Muscle of leg (tissue), 11 donors: ENCODE results near the gene XYLT1. TPM values are rescaled to one million over a fixed set of nuclear protein-coding genes. Genes with fewer than 3 reads are reported as not detected.
"Not testable (repeated sequence)": the region's sequence is repeated elsewhere in the genome, so short reads cannot be mapped to it uniquely, and the experiment has no call there.

Experiments used
- DNase-seq: peaks from one replicate; pipeline ENCODE4 v3.0.0; 2013
- H3K27ac ChIP-seq: one replicate; pipeline ENCODE4 v1.5.1; 2013; ENCODE audit warnings: mild to moderate bottlenecking, low read length, control low read depth
- H3K27me3 ChIP-seq: one replicate; pipeline ENCODE4 v1.6.1; 2013; ENCODE audit warnings: low read length; ENCODE audit not compliant: control insufficient read depth, insufficient read depth
- H3K36me3 ChIP-seq: one replicate; pipeline ENCODE4 v1.6.1; 2013; ENCODE audit warnings: low read length; ENCODE audit not compliant: control insufficient read depth, insufficient read depth
- H3K4me1 ChIP-seq: one replicate; pipeline ENCODE4 v1.6.1; 2013; ENCODE audit warnings: low read length; ENCODE audit not compliant: control insufficient read depth, insufficient read depth
- H3K4me3 ChIP-seq: one replicate; pipeline ENCODE4 v1.5.1; 2013; ENCODE audit warnings: low read length, control low read depth
- H3K9me3 ChIP-seq: replicated peaks from 2 replicates; pipeline ENCODE4 v1.6.1; 2013; ENCODE audit warnings: low read depth, low read length; ENCODE audit not compliant: control insufficient read depth
- WGBS: methylation state at CpG from one replicate; pipeline ENCODE4 v1.1.5; 2013; ENCODE audit warnings: missing lambda C conversion rate; ENCODE audit not compliant: insufficient coverage; 5-methylcytosine and 5-hydroxymethylcytosine counted together
- polyA plus RNA-seq, 8 donors: library from polyadenylated mRNA; unstranded; fragments of 120-200 nt; gene quantifications; one replicate each; pipeline versions ENCODE4 v1.2.1 to v1.2.3, GENCODE V29; 2013; ENCODE audit warnings: inconsistent platforms in 1 of 8, low replicate concordance in 1 of 8; ENCODE audit not compliant: insufficient read length in 8 of 8, insufficient read depth in 1 of 8
- total RNA-seq: library from RNA; stranded (reverse); fragments of 120-200 nt; gene quantifications from one replicate; pipeline ENCODE4 v1.2.4, GENCODE V29; 2013

The XYLT1 gene
- total and polyA plus RNA-seq, 9 donors, result 4.3 to 9.7 (median 5.3) TPM

DNA sequence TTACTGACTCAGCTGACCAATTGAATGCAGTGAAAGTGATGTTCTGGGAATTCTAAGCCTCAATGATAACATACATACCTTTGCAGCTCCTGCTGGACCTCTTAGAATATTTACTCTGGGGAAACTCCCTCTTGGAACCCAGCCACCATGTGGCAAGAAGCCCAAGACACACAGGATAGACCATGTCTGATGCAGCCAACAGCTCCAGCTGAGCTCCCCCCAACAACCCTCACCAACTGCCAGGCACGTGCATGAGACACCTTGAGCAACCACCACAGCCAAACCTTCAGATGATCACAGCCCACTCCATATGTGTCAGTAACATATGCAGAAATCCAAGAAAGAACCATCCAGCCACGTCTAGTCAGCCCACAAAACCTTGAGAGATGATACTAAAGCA is 53.0 kb downstream of the XYLT1 start:
- WGBS, result 75% methylated on average over 1 of the region's 2 CpGs
- Histone ChIP-seq H3K36me3 (no peaks in the 10 kb centered on the region), H3K4me1 (no peaks in the 10 kb centered on the region), H3K27ac (no peak overlapping the region), H3K9me3 (peaks cover 2% of the 10 kb centered on the region), H3K4me3 (no peak overlapping the region), H3K27me3 (no peaks in the 10 kb centered on the region)
- DNase-seq, result no peak

DNA sequence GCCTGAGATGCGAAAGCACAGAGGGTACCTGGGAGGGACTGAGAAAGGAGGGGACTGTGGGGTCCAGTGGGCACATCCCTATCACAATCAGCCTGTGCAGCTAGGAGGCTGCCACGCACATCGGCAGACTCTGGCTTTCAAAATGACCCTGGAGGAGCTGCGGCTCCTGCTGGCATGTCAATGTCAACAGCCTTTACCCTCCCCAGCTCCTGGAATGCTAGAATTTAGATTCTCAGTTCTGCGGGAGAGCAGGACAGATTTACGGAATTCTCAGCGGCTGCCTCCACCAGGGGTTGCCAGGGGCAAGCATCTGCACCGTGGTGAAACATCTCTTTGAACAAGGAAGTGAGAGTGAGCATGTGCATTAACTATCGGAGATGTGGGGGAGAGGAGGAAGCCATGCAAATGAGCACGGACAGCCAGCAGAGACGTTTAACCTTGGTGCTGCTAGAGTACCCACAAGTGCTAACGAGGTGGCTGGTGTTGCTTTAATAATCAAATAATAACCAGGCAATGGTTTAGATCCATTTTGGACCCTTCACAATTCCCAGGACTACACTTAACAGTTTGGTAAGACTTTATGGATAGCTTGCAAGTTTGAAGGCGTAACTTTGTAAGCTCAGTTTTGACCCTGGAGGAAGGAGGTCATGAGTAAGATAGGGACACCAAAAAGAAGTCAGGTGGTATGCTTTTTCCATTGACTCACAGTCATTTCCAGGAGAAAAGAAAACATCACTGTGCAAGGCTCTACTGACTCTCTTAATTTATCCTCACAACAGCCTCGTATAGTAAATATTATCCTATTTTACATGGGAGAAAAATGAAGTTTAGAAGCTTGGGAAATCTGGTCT is 54.1 kb downstream of the XYLT1 start:
- no peak overlapping the region for H3K27ac ChIP-seq
- H3K4me3 ChIP-seq, result no peak overlapping the region

DNA sequence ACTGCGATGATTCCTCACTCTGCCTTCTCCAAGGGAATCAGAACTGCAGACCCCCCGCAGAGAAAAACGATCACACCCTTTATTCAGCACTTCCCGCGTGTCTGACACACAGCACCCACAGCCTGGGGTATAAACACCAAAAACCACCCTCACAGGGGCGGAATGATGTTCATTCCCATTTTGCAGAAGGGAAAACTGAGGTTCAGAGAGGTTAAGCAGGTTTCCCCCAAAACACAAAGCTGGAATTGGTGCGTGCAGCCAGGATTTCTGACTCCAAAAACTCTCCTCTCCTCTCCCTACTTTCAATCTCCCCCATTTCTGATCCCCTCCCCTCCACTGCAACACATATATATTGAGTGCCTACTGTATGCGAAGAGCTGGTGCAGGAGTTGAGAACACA is 55.8 kb downstream of the XYLT1 start:
- Histone ChIP-seq H3K27ac (no peak overlapping the region), H3K4me3 (no peak overlapping the region), H3K36me3 (no peaks in the 10 kb centered on the region), H3K27me3 (no peaks in the 10 kb centered on the region), H3K9me3 (no peaks in the 10 kb centered on the region), H3K4me1 (no peaks in the 10 kb centered on the region)
- WGBS, result 100% methylated on average over 3 of the region's 8 CpGs
- DNase-seq, result no peak

More for the DNA sequence above, 54.1 kb downstream of the XYLT1 start:
- DNase-seq, result peak; percentile 60
- H3K9me3 ChIP-seq, result peaks cover 2% of the 10 kb centered on the region
- H3K27me3 ChIP-seq, result no peaks in the 10 kb centered on the region
- 13% methylated on average over 7 of the region's 14 CpGs for WGBS
- no peaks in the 10 kb centered on the region for H3K36me3 ChIP-seq
- H3K4me1 ChIP-seq, result no peaks in the 10 kb centered on the region

DNA sequence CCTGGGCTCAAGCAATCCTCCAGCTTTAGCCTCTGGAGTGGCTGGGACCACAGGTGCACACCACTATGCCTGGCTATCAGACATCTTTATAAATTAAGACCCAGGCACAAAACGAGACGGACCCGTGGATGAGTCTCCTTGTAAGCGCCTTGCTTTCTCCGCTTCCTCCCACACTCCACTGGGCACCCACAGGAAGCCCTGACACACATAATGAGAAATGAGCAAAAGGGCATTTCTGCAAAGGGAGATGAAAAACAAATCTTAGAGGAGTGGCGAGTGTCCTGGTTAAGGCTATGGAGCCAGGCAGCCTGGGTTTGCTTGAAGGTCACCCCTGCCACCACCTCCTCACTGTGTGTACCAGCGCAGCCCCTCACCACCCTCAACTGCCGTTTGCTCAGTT is 56.3 kb downstream of the XYLT1 start:
- no peaks in the 10 kb centered on the region for H3K4me1 ChIP-seq
- no peak overlapping the region for H3K27ac ChIP-seq
- no peaks in the 10 kb centered on the region for H3K36me3 ChIP-seq
- H3K4me3 ChIP-seq, result no peak overlapping the region
- DNase-seq, result no peak
- H3K9me3 ChIP-seq, result no peaks in the 10 kb centered on the region
- H3K27me3 ChIP-seq, result no peaks in the 10 kb centered on the region
- 57% methylated on average over 1 of the region's 8 CpGs for WGBS

DNA sequence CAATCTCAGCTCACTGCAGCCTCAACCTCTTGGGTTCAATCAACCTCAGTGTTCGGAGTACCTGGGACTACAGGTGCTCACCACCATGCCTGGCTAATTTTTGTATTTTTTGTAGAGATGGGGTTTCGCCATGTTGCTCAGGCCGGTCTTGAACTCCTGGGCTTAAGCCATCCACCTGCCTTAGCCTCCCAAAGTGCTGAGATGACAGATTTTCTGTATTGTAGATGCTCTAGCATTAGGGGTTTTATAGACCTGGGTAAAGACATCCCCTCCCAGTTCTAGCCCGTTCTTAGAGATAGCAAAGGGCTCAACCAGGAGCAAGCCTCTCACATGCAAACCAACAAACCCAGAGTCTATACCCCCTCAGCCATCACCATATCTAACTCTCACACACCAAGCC is 57.3 kb downstream of the XYLT1 start:
- Histone ChIP-seq H3K4me1 (no peaks in the 10 kb centered on the region), H3K27me3 (no peaks in the 10 kb centered on the region), H3K36me3 (no peaks in the 10 kb centered on the region), H3K4me3 (no peak overlapping the region), H3K27ac (no peak overlapping the region), H3K9me3 (no peaks in the 10 kb centered on the region)
- no peak for DNase-seq
- 100% methylated on average over 1 of the region's 4 CpGs for WGBS

DNA sequence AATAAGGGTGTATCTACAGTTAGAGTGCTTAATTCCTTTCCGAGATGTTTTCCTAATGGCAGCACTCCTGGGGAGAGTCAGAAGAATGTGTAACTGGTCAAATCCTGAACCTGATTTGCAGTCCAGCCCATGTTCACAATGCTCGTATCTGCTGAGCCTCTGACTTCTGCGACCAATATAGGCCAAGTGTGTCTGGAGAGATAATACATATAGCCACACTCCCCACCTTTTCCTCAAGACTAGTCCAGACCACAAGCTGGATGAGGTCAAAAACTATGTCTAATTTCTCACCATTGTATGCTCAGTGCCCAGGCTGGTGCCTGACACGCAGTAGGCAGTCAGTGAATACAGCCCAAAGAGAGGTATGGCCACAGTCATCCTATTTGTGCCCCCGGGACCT is 58.0 kb downstream of the XYLT1 start:
- Histone ChIP-seq H3K27me3 (no peaks in the 10 kb centered on the region), H3K4me1 (no peaks in the 10 kb centered on the region), H3K4me3 (no peak overlapping the region), H3K36me3 (no peaks in the 10 kb centered on the region), H3K9me3 (no peaks in the 10 kb centered on the region), H3K27ac (no peak overlapping the region)
- WGBS, result 92% methylated on average over 2 of the region's 5 CpGs
- no peak for DNase-seq

DNA sequence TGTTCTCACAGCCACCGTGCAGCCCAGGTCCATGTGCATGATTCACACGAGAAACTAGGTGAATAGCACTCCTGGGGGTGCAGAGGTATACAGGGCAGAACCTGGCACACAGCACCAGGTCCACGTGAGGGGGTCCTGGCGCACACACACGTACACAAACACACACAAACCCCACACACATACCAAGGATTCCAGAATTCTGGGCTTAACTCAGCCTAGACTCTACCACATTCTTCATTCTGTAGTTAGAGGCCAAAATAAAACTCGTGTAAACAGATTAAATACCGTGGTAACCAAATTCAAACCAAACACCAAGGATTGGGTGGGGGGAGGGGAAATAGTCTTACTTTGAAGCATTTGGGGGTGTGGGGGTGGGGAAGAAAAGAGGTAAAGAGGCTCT is 58.5 kb downstream of the XYLT1 start:
- WGBS, result 20% methylated on average over 3 of the region's 7 CpGs
- DNase-seq, result peak; percentile 30
- H3K27ac ChIP-seq, result no peak overlapping the region

DNA sequence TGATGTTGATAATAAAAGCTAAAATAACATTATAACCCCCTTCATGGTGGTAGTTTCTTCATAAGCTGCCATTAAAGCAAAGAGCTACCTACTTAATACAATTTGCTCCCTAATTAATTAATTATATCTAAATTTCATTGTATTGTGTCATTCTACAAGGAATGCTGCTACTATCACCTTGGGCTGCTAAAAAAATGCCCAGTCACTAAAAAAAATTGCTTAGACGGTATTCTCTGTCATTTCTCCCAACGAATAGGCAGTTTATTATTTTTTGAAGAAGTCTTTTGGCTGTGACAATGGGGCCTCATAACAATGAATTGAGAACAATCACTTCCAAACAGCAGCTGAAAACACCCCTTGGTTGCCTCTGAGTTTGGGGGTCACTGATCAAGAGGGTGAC is 59.5 kb downstream of the XYLT1 start:
- Histone ChIP-seq H3K27ac (no peak overlapping the region), H3K4me3 (no peak overlapping the region), H3K4me1 (peaks cover 4% of the 10 kb centered on the region), H3K9me3 (no peaks in the 10 kb centered on the region), H3K36me3 (no peaks in the 10 kb centered on the region), H3K27me3 (no peaks in the 10 kb centered on the region)
- no peak for DNase-seq
- WGBS, result no CpG with 5 or more reads among the region's 2 CpGs

More for the DNA sequence above, 58.5 kb downstream of the XYLT1 start:
- Histone ChIP-seq H3K9me3 (no peaks in the 10 kb centered on the region), H3K27me3 (no peaks in the 10 kb centered on the region), H3K4me3 (no peak overlapping the region), H3K36me3 (no peaks in the 10 kb centered on the region), H3K4me1 (no peaks in the 10 kb centered on the region)

DNA sequence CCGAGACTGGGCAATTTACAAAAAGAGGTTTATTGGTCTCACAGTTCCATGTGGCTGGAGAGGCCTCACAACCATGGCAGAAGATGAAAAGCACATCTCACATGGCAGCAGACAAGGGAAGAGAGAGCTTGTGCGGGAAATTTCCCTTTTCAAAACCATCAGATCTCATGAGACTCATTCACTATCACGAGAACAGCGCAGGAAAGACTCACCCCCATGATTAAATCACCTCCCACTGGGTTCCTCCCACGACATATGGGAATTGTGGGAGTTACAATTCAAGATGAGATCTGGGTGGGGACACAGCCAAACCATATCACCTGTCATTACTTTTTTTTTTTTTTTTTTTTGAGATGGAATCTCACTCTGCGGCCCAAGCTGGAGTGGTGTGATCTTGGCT is 60.4 kb downstream of the XYLT1 start:
- not testable (repeated sequence) for H3K27me3 ChIP-seq, H3K9me3 ChIP-seq, DNase-seq, H3K4me1 ChIP-seq, H3K36me3 ChIP-seq, H3K4me3 ChIP-seq, H3K27ac ChIP-seq
- no CpG with 5 or more reads among the region's 6 CpGs for WGBS

DNA sequence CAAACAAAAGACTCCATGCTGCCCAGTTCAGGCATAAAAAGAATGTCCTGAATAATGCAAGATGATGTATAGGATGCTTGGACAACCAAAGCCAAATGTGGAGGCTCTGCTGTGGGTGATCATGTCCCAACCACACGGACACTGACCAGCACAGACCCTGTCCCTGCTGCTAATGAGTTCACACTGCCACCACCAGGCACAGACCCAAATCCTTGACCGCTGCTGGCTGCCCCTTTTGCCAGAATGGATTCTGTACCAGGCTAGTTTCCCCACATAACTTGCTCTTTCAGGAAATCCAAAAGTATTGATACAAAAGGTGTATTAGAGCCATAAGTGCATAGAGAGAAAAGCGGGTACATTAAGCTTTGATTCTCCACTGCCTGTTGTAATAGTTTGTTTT is 60.9 kb downstream of the XYLT1 start:
- H3K27ac ChIP-seq, result no peak overlapping the region
- no peaks in the 10 kb centered on the region for H3K36me3 ChIP-seq
- no peaks in the 10 kb centered on the region for H3K9me3 ChIP-seq
- H3K27me3 ChIP-seq, result no peaks in the 10 kb centered on the region
- DNase-seq, result no peak
- WGBS, result 100% methylated on average over 1 of the region's 3 CpGs
- H3K4me1 ChIP-seq, result peaks cover 14% of the 10 kb centered on the region
- no peak overlapping the region for H3K4me3 ChIP-seq
